COLO829 (cell line): Measurements from ENCODE around the gene MCOLN1.
"Not testable (repeated sequence)": the region's sequence is repeated elsewhere in the genome, so short reads cannot be mapped to it uniquely, and the experiment has no call there.

ENCODE experiments used
- DNase-seq: peaks from one replicate; pipeline ENCODE4 v3.0.0; 2012; ENCODE audit warnings: low spot score

Gene MCOLN1

GRCh38 chr19:7575434-7576040 lies 53.1 kb downstream of the MCOLN1 start:
- no peak for DNase-seq

GRCh38 chr19:7577422-7577821 lies 55.0 kb downstream of the MCOLN1 start:
- DNase-seq, result not testable (repeated sequence)

GRCh38 chr19:7578127-7578526 lies 55.7 kb downstream of the MCOLN1 start:
- DNase-seq, result no peak

- no peak for DNase-seq
Measured at GRCh38 chr19:7579182-7579581, 56.8 kb downstream of the MCOLN1 start.

GRCh38 chr19:7582446-7582845 lies 60.0 kb downstream of the MCOLN1 start:
- DNase-seq, result no peak
